Measurements from ENCODE around the gene MRPS23. TPM values are rescaled to one million over a fixed set of nuclear protein-coding genes. Genes with fewer than 3 reads are reported as not detected.

The MRPS23 gene
- total and polyA plus RNA-seq, 2 of the 13 experiments (the other 11 are each of a cell fraction or from before 2014, with no cell fraction given): 63.2 to 181 TPM

DNA sequence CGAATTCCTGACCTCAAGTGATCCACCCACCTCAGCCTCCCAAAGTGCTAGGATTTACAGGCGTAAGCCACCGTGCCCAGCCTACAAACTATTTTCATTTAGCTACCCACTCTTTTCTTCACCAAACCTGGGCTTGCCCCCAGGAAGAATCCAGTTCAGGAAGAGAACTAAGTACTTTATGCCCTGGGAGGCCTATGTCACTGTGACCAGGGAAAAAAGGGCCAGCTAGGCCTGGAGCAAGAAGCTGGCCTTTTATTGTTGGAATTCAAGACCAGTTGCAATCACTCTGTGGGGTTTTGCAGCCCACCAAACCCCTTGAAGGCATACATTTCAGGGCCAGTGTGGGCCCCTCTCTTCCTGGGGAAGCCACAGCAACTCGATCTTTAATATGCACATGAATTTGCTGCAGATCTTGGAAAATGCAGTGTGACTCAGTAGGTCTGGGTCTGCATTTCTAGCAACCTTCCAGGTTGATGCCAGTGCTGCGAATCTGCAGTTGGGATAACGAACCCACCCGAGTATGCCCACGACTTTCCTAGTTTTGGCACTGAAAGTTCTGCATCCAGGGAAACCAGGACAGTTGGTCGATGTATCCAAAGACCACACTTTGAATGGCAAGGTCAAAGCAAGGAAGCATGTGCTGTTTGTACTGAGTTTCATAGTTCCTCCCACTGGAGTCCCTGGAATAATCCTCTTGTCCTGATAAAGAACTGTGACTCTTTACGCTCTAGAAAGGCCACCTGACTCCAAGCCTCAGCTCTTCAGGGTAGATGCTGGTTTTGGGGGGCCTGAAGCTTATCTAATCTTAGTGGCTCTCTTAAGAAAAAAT is 7.2 kb upstream of the MRPS23 start (continued):
- TF ChIP-seq ZNF10 (CRISPR knock-in tag; IDR thresholded peaks at IDR 0.05; ENCODE audit: borderline replicate concordance, low read depth) (no peak), PRPF4 (IDR thresholded peaks at IDR 0.05; ENCODE audit: low read depth, low read length, poor library complexity, severe bottlenecking) (no peak), KLF15 (CRISPR knock-in tag; IDR thresholded peaks at IDR 0.05; ENCODE audit: borderline replicate concordance) (no peak), PITX1 (CRISPR knock-in tag; IDR thresholded peaks at IDR 0.05) (peak; percentile 91), CEBPG (CRISPR knock-in tag; IDR thresholded peaks at IDR 0.05) (no peak), KLF9 (CRISPR knock-in tag; IDR thresholded peaks at IDR 0.05; ENCODE audit: low read depth) (no peak), ZIK1 (CRISPR knock-in tag; IDR thresholded peaks at IDR 0.05; ENCODE audit: borderline replicate concordance, low read depth) (no peak), BRCA1 (CRISPR knock-in tag; IDR thresholded peaks at IDR 0.05) (no peak), ELF4 (CRISPR knock-in tag; IDR thresholded peaks at IDR 0.05; ENCODE audit: borderline replicate concordance) (no peak), WIZ (CRISPR knock-in tag; IDR thresholded peaks at IDR 0.05) (peak; percentile 87; the same call in 1 of the 2 replicates), RAD21 (CRISPR knock-in tag; IDR thresholded peaks at IDR 0.05) (no peak), RARG (CRISPR knock-in tag; IDR thresholded peaks at IDR 0.05; ENCODE audit: low read depth) (no peak), ZFX (CRISPR knock-in tag; IDR thresholded peaks at IDR 0.05; ENCODE audit: low read depth) (no peak; the same call in 1 of the 2 replicates), SALL2 (CRISPR knock-in tag; IDR thresholded peaks at IDR 0.05) (no peak), PHB2 (IDR thresholded peaks at IDR 0.05; ENCODE audit: partially characterized antibody) (no peak), FOXP1 (IDR thresholded peaks at IDR 0.05) (no peak), FOXP1 (CRISPR knock-in tag; IDR thresholded peaks at IDR 0.05) (no peak; the same call in 1 of the 2 replicates), TBL1XR1 (IDR thresholded peaks at IDR 0.05; ENCODE audit: borderline replicate concordance, low read length, partially characterized antibody) (no peak), ZMYM3 (CRISPR knock-in tag; IDR thresholded peaks at IDR 0.05) (no peak), ZNF552 (CRISPR knock-in tag; IDR thresholded peaks at IDR 0.05; ENCODE audit: borderline replicate concordance) (no peak), NCOA5 (CRISPR knock-in tag; IDR thresholded peaks at IDR 0.05) (no peak), HDAC2 (CRISPR knock-in tag; IDR thresholded peaks at IDR 0.05) (peak; percentile 67; the same call in 1 of the 2 replicates), HOXD1 (CRISPR knock-in tag; IDR thresholded peaks at IDR 0.05) (no peak), TARDBP (CRISPR knock-in tag; IDR thresholded peaks at IDR 0.05) (peak; percentile 56; the same call in 1 of the 2 replicates), FOXJ3 (CRISPR knock-in tag; IDR thresholded peaks at IDR 0.05; ENCODE audit: borderline replicate concordance) (no peak)
- TF ChIP-seq, protein P1, sequence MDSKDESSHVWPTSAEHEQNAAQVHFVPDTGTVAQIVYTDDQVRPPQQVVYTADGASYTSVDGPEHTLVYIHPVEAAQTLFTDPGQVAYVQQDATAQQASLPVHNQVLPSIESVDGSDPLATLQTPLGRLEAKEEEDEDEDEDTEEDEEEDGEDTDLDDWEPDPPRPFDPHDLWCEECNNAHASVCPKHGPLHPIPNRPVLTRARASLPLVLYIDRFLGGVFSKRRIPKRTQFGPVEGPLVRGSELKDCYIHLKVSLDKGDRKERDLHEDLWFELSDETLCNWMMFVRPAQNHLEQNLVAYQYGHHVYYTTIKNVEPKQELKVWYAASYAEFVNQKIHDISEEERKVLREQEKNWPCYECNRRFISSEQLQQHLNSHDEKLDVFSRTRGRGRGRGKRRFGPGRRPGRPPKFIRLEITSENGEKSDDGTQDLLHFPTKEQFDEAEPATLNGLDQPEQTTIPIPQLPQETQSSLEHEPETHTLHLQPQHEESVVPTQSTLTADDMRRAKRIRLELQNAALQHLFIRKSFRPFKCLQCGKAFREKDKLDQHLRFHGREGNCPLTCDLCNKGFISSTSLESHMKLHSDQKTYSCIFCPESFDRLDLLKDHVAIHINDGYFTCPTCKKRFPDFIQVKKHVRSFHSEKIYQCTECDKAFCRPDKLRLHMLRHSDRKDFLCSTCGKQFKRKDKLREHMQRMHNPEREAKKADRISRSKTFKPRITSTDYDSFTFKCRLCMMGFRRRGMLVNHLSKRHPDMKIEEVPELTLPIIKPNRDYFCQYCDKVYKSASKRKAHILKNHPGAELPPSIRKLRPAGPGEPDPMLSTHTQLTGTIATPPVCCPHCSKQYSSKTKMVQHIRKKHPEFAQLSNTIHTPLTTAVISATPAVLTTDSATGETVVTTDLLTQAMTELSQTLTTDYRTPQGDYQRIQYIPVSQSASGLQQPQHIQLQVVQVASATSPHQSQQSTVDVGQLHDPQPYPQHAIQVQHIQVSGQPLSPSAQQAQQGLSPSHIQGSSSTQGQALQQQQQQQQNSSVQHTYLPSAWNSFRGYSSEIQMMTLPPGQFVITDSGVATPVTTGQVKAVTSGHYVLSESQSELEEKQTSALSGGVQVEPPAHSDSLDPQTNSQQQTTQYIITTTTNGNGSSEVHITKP (CRISPR knock-in tag; IDR thresholded peaks at IDR 0.05; ENCODE audit: low read depth): peak; percentile 40; the same call in 1 of the 2 replicates
- TF ChIP-seq, protein P2, sequence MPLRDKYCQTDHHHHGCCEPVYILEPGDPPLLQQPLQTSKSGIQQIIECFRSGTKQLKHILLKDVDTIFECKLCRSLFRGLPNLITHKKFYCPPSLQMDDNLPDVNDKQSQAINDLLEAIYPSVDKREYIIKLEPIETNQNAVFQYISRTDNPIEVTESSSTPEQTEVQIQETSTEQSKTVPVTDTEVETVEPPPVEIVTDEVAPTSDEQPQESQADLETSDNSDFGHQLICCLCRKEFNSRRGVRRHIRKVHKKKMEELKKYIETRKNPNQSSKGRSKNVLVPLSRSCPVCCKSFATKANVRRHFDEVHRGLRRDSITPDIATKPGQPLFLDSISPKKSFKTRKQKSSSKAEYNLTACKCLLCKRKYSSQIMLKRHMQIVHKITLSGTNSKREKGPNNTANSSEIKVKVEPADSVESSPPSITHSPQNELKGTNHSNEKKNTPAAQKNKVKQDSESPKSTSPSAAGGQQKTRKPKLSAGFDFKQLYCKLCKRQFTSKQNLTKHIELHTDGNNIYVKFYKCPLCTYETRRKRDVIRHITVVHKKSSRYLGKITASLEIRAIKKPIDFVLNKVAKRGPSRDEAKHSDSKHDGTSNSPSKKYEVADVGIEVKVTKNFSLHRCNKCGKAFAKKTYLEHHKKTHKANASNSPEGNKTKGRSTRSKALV (CRISPR knock-in tag; IDR thresholded peaks at IDR 0.05): no peak

Measured in HepG2 (cell line).